HepG2 (cell line): ENCODE data around the gene GTF2H1. TPM values are rescaled to one million over a fixed set of nuclear protein-coding genes. Genes with fewer than 3 reads are reported as not detected.

Experiments
- ATAC-seq: fragments of 200-7000 bp; cut with Tn5 transposase; 3 replicates; pipeline ENCODE4 v1.9.1; 2020; ENCODE audit warnings: mild to moderate bottlenecking, moderate library complexity
- BruUV-seq: library from RNA; stranded (reverse); fragments of 400-500 nt; replicated peaks from 2 replicates; lab custom pipeline; 2021; lab: Mats Ljungman, UMichigan
- CTCF ChIA-PET: fragments of 300-600 bp; formaldehyde crosslinking; extraction: SDS; loops from one replicate; lab custom pipeline; 2021; ENCODE audit warnings: low total read pairs, inconsistent platforms, low intra/inter-chr PET ratio; lab: Yijun Ruan, JAX
- POLR2A ChIA-PET: fragments of 350-600 bp; sonication (Branson Sonifier 250); formaldehyde crosslinking; loops from one replicate; lab custom pipeline; 2020; ENCODE audit warnings: antibody characterized with exemption, inconsistent platforms; lab: Yijun Ruan, JAX
- DNase-seq: peaks from one replicate; pipeline ENCODE4 v3.0.0-alpha.2; 2015; ENCODE audit warnings: low spot score
- FAIRE-seq: peaks from 3 replicates; lab custom pipeline; 2011; peaks lifted over from hg19 to GRCh38; lab: Jason Lieb, UNC
- H2AFZ ChIP-seq: one replicate; pipeline ENCODE4 v1.6.1; 2011; ENCODE audit warnings: low read length, inconsistent platforms
- H3K27ac ChIP-seq: fragments of 300-600 bp; 3 replicates; pipeline ENCODE4 v1.8.0; 2011; ENCODE audit warnings: mixed run types, mild to moderate bottlenecking, mixed read lengths, low read length, inconsistent platforms; ENCODE audit not compliant: insufficient read depth; ENCODE audit errors: extremely low read length
- H3K27me3 ChIP-seq, 2 experiments: fragments of 200-600 bp in 1 of 2; 2 replicates in 1 of 2; 3 replicates in 1 of 2; pipeline versions ENCODE4 v1.6.0 to v1.8.0; 2011; ENCODE audit warnings: low read length in 2 of 2, mild to moderate bottlenecking in 2 of 2, moderate library complexity in 2 of 2, inconsistent platforms in 1 of 2; ENCODE audit not compliant: insufficient read depth in 2 of 2, control insufficient read depth in 1 of 2
- H3K36me3 ChIP-seq, 2 experiments: fragments of 200-600 bp in 1 of 2; replicated peaks in 1 of 2; 2 replicates in 1 of 2; 3 replicates in 1 of 2; pipeline versions ENCODE4 v1.5.1 to v1.8.0; 2011; ENCODE audit warnings: low read length in 2 of 2, inconsistent platforms in 1 of 2; ENCODE audit not compliant: insufficient read depth in 2 of 2, control insufficient read depth in 1 of 2
- H3K4me1 ChIP-seq: 2 replicates; pipeline ENCODE4 v1.5.1; 2012; ENCODE audit warnings: low read length, inconsistent platforms; ENCODE audit not compliant: insufficient read depth
- H3K4me2 ChIP-seq: 2 replicates; pipeline ENCODE4 v1.6.0; 2011; ENCODE audit warnings: low read depth, low read length, inconsistent platforms
- H3K4me3 ChIP-seq, 3 experiments: fragments of 200-600 bp in 1 of 3; sonication (generic), shearing (Covaris generic) in 1 of 3; replicated peaks in 1 of 3; 2 replicates each; pipeline ENCODE4 v1.5.1; 2011 to 2016; ENCODE audit warnings: low read length in 3 of 3, inconsistent platforms in 2 of 3, low read depth in 2 of 3, mild to moderate bottlenecking in 2 of 3, control low read depth in 1 of 3, mixed read lengths in 1 of 3; ENCODE audit not compliant: insufficient read depth in 1 of 3
- H3K79me2 ChIP-seq: one replicate; pipeline ENCODE4 v1.6.1; 2011; ENCODE audit warnings: low read length, inconsistent platforms; ENCODE audit not compliant: insufficient read depth
- H3K9ac ChIP-seq: 2 replicates; pipeline ENCODE4 v1.6.0; 2011; ENCODE audit warnings: mild to moderate bottlenecking, low read depth, low read length, inconsistent platforms; ENCODE audit not compliant: insufficient read depth
- H3K9me3 ChIP-seq: 2 replicates; pipeline ENCODE4 v1.5.1; 2012; ENCODE audit warnings: mild to moderate bottlenecking, low read length
- H4K20me1 ChIP-seq: 2 replicates; pipeline ENCODE4 v1.6.0; 2011; ENCODE audit warnings: inconsistent platforms, mild to moderate bottlenecking, low read length, moderate library complexity; ENCODE audit not compliant: insufficient read depth
- ETV6 ChIP-seq: sonication (generic); formaldehyde crosslinking; conservative IDR thresholded peaks from 2 replicates; pipeline ENCODE4 v1.4.0; 2020; ENCODE audit warnings: missing genetic modification reagents
- FOSL2 ChIP-seq: sonication (generic); formaldehyde crosslinking; IDR thresholded peaks from 2 replicates; pipeline ENCODE4 v1.4.0; 2020; ENCODE audit warnings: missing genetic modification reagents
- GABPA ChIP-seq, 2 experiments: IDR thresholded peaks; 2 replicates each; pipeline ENCODE4 v1.6.1; 2011 to 2016; ENCODE audit warnings: low read depth in 2 of 2, low read length in 1 of 2, missing biosample characterization in 1 of 2, missing genetic modification characterization in 1 of 2
- HIVEP1 ChIP-seq: sonication (generic); formaldehyde crosslinking; IDR thresholded peaks from 2 replicates; pipeline ENCODE4 v1.4.0; 2020; ENCODE audit warnings: mild to moderate bottlenecking, missing genetic modification reagents
- KLF9 ChIP-seq: IDR thresholded peaks from 2 replicates; pipeline ENCODE4 v1.6.1; 2016; ENCODE audit warnings: low read depth
- PAF1 ChIP-seq: IDR thresholded peaks from 2 replicates; pipeline ENCODE4 v1.6.1; 2016; ENCODE audit warnings: missing genetic modification reagents, missing compliant biosample characterization
- RFXAP ChIP-seq: sonication (generic); formaldehyde crosslinking; IDR thresholded peaks from 2 replicates; pipeline ENCODE4 v1.4.0; 2020; ENCODE audit warnings: missing genetic modification reagents, borderline replicate concordance
- RXRA ChIP-seq: sonication (generic); formaldehyde crosslinking; IDR thresholded peaks from 2 replicates; pipeline ENCODE4 v1.5.1; 2020; ENCODE audit warnings: missing genetic modification reagents
- SMC3 ChIP-seq: IDR thresholded peaks from 2 replicates; pipeline ENCODE4 v1.6.1; 2011; ENCODE audit warnings: low read length, improper control_type of control experiment
- SRF ChIP-seq: IDR thresholded peaks from 2 replicates; pipeline ENCODE4 v1.6.1; 2011; ENCODE audit warnings: mild to moderate bottlenecking, low read depth, low read length, moderate library complexity
- WIZ ChIP-seq: sonication (generic); formaldehyde crosslinking; IDR thresholded peaks from 2 replicates; pipeline ENCODE4 v1.5.1; 2020; ENCODE audit warnings: mild to moderate bottlenecking, missing genetic modification reagents
- ZBTB20 ChIP-seq: sonication (generic); formaldehyde crosslinking; IDR thresholded peaks from 2 replicates; pipeline ENCODE4 v1.8.1; 2023; ENCODE audit warnings: missing genetic modification reagents, low read depth, mild to moderate bottlenecking, borderline replicate concordance
- ZNF12 ChIP-seq: sonication (generic); formaldehyde crosslinking; IDR thresholded peaks from 2 replicates; pipeline ENCODE4 v1.5.0; 2020; ENCODE audit warnings: missing genetic modification reagents
- ZNF235 ChIP-seq: sonication (generic); formaldehyde crosslinking; IDR thresholded peaks from 2 replicates; pipeline ENCODE4 v1.8.1; 2023; ENCODE audit warnings: mild to moderate bottlenecking, missing genetic modification reagents, borderline replicate concordance
- ZNF777 ChIP-seq: sonication (generic); formaldehyde crosslinking; IDR thresholded peaks from 2 replicates; pipeline ENCODE4 v1.4.0; 2020; ENCODE audit warnings: missing genetic modification reagents
- WGBS: methylation state at CpG from one replicate; pipeline ENCODE4 v1.1.6; 2017; ENCODE audit warnings: low lambda C conversion rate; 5-methylcytosine and 5-hydroxymethylcytosine counted together
- in situ Hi-C: cut with HindIII; loops from 2 replicates; pipeline ENCODE4 v1.10.0; 2017; ENCODE audit warnings: low pct_unique_long_range_greater_than_20kb; ENCODE audit not compliant: extremely low pct_ligation_motif_present
- intact Hi-C: fragments of 100-400 bp; cut with micrococcal nuclease; formaldehyde crosslinking; loops from one replicate; pipeline ENCODE4 v1.10.0; 2022; ENCODE audit not compliant: unreplicated experiment
- polyA plus RNA-seq, 8 experiments: library from polyadenylated mRNA; depleted of rRNA in 3 of 8; stranded (reverse) in 7 of 8; unstranded in 1 of 8; fragments of >200 nt; fragmentation: Illumina TruSeq in 4 of 8; extraction: Trizol in 4 of 8; gene quantifications; 2 replicates each; pipeline versions ENCODE4 v1.2.1 to v1.2.3, GENCODE V29; 2011 to 2016; ENCODE audit warnings: low read depth in 4 of 8, missing spikeins in 1 of 8, mixed read lengths in 1 of 8; ENCODE audit not compliant: insufficient read depth in 1 of 8
- total RNA-seq, 5 experiments: library from RNA; depleted of rRNA; stranded (reverse); fragments of >200 nt; fragmentation: Illumina TruSeq; extraction: Trizol; gene quantifications; 2 replicates each; pipeline ENCODE4 v1.2.3, GENCODE V29; 2016; ENCODE audit warnings: low read depth in 1 of 5
- TF ChIP-seq, protein P1 (sequence below): IDR thresholded peaks from 2 replicates; pipeline ENCODE4 v1.6.1; 2016
- TF ChIP-seq, protein P2 (sequence below): sonication (generic); formaldehyde crosslinking; IDR thresholded peaks from 2 replicates; pipeline ENCODE4 v1.4.0; 2020; ENCODE audit warnings: missing genetic modification reagents
- TF ChIP-seq, protein P3 (sequence below): sonication (generic); formaldehyde crosslinking; IDR thresholded peaks from 2 replicates; pipeline ENCODE4 v1.4.0; 2020; ENCODE audit warnings: missing genetic modification reagents
- TF ChIP-seq, protein P4 (sequence below): sonication (generic); formaldehyde crosslinking; IDR thresholded peaks from 2 replicates; pipeline ENCODE4 v1.5.0; 2020; ENCODE audit warnings: missing genetic modification reagents

Gene GTF2H1
- total and polyA plus RNA-seq, 2 of the 13 experiments (the other 11 are each of a cell fraction or from before 2014, with no cell fraction given), result 15.7 to 51.4 TPM

DNA sequence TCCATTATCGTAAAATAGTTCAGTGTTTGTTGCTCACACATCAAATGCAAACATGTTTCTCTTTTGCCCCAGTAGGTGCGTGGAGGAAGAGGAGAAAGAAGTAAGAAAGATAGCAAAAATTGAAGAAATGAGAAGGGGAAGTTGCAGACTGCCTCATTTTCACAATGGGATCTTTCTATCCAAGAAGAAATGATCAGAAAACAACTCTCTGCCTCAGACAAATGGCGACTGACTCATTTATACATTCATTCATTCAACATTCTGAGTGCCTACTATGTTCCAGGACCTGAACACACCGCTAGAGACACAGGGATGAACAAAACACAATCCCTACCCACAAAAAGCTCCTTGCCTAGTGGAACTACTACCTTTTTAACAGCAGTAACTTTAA, 794 bp upstream of the GTF2H1 start:
- CTCF ChIA-PET, result no interaction called here
- Histone ChIP-seq H3K27me3 (no peaks in the 10 kb centered on the region; a peak in 1 of 5 replicates), H3K4me1 (peaks cover 62% of the 10 kb centered on the region), H3K79me2 (peaks cover 82% of the 10 kb centered on the region), H3K9ac (peak overlapping the region; percentile 94), H4K20me1 (no peaks in the 10 kb centered on the region), H3K27ac (peak overlapping the region; percentile 95), H3K4me2 (peak overlapping the region; percentile 96), H2AFZ (peak overlapping the region; percentile 87), H3K36me3 (peaks cover 3 to 11% of the 10 kb centered on the region in 2 experiments), H3K4me3 (peak overlapping the region; percentile 71 to 78 (median 78)), H3K9me3 (no peaks in the 10 kb centered on the region)
- 0% methylated on average over 4 of the region's 4 CpGs for WGBS
- BruUV-seq, result TSS peak; percentile 84
- in situ Hi-C loops, result no loop called here
- peak; percentile 16 for ATAC-seq
- no peak for FAIRE-seq
- POLR2A ChIA-PET, result interaction anchor here (0.5 to 4.2 kb wide), 20 partner anchors 8 to 206 kb away, joined by 3 to 36 read pairs (median 3); partner anchors contain the start of gene LDHA
- intact Hi-C loops, result loop anchor here (5.0 to 10.0 kb wide), 5 partner anchors 61 to 311 kb away; partner anchors contain the start of genes MRGPRX4, SAA4 and SPTY2D1
- no peak for DNase-seq
- no peak for TF ChIP-seq KLF9 (CRISPR knock-in tag)
- no peak for TF ChIP-seq ZNF12 (CRISPR knock-in tag)
- TF ChIP-seq ZBTB20, result no peak
- TF ChIP-seq, protein P1, sequence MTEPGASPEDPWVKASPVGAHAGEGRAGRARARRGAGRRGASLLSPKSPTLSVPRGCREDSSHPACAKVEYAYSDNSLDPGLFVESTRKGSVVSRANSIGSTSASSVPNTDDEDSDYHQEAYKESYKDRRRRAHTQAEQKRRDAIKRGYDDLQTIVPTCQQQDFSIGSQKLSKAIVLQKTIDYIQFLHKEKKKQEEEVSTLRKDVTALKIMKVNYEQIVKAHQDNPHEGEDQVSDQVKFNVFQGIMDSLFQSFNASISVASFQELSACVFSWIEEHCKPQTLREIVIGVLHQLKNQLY (CRISPR knock-in tag), result no peak
- TF ChIP-seq HIVEP1, result no peak
- TF ChIP-seq RXRA, result no peak
- no peak for TF ChIP-seq SRF
- no peak for TF ChIP-seq ZNF235 (CRISPR knock-in tag)
- TF ChIP-seq PAF1, result no peak
- TF ChIP-seq RFXAP (CRISPR knock-in tag), result no peak
- TF ChIP-seq, protein P2, sequence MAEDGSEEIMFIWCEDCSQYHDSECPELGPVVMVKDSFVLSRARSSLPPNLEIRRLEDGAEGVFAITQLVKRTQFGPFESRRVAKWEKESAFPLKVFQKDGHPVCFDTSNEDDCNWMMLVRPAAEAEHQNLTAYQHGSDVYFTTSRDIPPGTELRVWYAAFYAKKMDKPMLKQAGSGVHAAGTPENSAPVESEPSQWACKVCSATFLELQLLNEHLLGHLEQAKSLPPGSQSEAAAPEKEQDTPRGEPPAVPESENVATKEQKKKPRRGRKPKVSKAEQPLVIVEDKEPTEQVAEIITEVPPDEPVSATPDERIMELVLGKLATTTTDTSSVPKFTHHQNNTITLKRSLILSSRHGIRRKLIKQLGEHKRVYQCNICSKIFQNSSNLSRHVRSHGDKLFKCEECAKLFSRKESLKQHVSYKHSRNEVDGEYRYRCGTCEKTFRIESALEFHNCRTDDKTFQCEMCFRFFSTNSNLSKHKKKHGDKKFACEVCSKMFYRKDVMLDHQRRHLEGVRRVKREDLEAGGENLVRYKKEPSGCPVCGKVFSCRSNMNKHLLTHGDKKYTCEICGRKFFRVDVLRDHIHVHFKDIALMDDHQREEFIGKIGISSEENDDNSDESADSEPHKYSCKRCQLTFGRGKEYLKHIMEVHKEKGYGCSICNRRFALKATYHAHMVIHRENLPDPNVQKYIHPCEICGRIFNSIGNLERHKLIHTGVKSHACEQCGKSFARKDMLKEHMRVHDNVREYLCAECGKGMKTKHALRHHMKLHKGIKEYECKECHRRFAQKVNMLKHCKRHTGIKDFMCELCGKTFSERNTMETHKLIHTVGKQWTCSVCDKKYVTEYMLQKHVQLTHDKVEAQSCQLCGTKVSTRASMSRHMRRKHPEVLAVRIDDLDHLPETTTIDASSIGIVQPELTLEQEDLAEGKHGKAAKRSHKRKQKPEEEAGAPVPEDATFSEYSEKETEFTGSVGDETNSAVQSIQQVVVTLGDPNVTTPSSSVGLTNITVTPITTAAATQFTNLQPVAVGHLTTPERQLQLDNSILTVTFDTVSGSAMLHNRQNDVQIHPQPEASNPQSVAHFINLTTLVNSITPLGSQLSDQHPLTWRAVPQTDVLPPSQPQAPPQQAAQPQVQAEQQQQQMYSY (CRISPR knock-in tag), result no peak
- no peak for TF ChIP-seq GABPA (IDR thresholded peaks at IDR 0.05; ENCODE audit: low read depth, low read length)
- TF ChIP-seq GABPA (CRISPR knock-in tag; IDR thresholded peaks at IDR 0.05; ENCODE audit: low read depth), result no peak
- no peak for TF ChIP-seq WIZ (CRISPR knock-in tag)
- TF ChIP-seq FOSL2 (CRISPR knock-in tag), result no peak
- TF ChIP-seq, protein P3, sequence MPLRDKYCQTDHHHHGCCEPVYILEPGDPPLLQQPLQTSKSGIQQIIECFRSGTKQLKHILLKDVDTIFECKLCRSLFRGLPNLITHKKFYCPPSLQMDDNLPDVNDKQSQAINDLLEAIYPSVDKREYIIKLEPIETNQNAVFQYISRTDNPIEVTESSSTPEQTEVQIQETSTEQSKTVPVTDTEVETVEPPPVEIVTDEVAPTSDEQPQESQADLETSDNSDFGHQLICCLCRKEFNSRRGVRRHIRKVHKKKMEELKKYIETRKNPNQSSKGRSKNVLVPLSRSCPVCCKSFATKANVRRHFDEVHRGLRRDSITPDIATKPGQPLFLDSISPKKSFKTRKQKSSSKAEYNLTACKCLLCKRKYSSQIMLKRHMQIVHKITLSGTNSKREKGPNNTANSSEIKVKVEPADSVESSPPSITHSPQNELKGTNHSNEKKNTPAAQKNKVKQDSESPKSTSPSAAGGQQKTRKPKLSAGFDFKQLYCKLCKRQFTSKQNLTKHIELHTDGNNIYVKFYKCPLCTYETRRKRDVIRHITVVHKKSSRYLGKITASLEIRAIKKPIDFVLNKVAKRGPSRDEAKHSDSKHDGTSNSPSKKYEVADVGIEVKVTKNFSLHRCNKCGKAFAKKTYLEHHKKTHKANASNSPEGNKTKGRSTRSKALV, result 0 out of 2 replicates have a peak, but pooled peaks have one; percentile 34
- no peak for TF ChIP-seq ETV6 (CRISPR knock-in tag)
- TF ChIP-seq ZNF777, result peak; percentile 16; the same call in 1 of the 2 replicates
- TF ChIP-seq, protein P4, sequence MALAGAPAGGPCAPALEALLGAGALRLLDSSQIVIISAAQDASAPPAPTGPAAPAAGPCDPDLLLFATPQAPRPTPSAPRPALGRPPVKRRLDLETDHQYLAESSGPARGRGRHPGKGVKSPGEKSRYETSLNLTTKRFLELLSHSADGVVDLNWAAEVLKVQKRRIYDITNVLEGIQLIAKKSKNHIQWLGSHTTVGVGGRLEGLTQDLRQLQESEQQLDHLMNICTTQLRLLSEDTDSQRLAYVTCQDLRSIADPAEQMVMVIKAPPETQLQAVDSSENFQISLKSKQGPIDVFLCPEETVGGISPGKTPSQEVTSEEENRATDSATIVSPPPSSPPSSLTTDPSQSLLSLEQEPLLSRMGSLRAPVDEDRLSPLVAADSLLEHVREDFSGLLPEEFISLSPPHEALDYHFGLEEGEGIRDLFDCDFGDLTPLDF (CRISPR knock-in tag), result no peak
- no peak for TF ChIP-seq SMC3
